HG03342 (cell line): ENCODE data around the gene MYL10.

ENCODE experiments used
- ATAC-seq: cut with Tn5 transposase; IDR thresholded peaks from one replicate; pipeline ENCODE4 v1.9.1; 2021; ENCODE audit warnings: mild to moderate bottlenecking, moderate library complexity; ENCODE audit not compliant: unreplicated experiment

Gene MYL10

DNA sequence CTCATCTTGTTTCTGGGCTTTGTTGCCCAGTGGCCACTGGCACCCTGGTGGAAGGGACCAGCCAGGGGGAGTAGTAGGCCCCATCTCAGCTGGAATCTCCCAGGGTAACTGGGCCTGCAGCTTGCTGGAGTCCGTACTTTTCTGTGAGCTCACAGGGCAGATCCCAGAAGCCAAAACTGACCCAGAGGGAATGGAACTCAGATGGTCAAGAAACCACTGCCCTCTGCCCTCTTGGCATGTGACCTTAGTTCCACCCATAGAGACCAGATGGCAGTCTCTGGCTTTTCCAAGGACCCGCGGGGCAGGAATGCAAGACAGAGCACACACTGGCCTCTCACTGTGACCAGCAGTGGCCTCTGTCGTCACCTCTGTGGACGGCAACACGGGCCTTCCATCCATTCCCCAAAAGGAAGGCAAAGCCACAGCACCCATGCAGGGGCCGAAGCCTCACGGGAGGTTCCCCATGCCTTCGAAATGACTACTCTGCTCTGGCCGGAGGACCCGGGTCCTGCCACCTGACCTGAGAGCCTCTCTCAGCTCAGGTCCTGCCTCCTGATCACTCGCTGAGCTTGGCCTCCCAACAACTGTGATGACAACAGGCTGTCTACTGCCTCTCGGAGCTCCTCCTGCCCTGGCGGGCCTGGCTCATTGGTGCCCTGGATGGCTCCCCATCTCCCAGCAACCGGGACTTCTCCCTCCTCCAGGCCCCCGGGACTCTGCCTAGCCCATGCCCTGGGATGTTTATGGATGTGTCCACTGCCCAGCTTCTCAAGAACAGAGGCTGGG, 29.9 kb downstream of the MYL10 start:
- no peak for ATAC-seq

DNA sequence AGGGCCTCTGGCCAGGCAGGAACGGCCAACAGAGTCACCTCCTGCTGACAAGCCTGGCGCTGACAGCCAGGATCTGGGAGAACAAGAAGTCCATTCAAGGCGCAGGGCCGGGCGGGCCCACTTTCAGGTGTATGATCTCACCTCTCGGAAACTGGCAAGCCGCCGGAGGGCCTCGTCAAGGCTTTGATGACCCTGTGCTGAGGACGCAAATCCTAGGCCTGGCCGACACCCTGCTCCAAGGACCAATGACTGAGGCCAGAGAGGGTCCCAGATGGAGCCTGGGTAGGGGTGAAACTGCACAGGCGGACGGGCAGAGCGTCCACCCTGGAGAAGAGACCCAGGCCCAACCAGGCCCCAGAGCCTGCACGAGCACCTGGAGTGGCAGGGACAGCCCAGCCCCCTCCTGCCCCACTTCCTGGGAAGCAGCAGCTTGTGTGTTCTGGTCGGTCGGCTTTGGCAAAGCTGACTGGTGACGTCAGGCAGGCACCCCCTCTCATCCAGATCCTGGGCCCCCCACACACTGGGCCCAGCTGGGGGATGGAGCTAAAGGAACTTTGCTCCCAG, 30.6 kb downstream of the MYL10 start:
- ATAC-seq, result no peak

DNA sequence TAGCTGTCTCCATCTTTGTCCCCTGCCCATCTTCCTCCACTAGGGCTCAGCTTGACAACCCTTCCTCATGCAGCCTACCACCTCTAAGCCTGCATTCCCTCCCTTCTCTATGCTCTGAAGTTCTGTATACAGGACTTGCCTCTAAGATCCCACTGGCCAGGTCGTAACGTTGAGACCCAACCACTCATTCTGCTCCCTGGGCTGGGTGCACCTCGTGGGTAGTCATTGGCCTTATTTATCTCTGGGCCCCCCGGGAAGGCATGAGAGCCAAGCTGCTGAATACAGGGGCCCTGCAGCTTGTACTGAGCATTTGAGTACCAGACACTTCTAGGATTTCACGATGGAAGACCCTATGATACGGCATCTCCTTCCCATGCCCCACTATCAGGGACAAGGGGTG, 31.2 kb downstream of the MYL10 start:
- ATAC-seq, result no peak

DNA sequence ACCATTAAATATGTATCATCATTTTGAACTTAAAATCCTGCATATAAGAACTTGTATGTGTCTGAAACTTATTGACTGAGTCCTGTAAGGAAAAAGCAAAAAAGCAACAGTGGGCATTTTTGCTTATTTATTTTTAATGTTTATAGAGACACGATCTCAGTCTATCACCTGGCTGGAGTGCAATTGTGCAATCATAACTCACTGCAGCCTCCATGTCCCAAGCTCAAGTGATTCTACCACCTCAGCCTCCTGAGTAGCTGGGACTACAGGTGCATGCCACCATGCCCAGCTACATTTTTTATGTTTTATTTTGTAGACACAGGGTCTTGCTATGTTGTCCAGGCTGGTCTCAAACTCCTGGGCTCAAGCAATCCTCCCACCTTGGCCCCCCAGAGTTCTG, 32.2 kb downstream of the MYL10 start:
- ATAC-seq, result no peak

DNA sequence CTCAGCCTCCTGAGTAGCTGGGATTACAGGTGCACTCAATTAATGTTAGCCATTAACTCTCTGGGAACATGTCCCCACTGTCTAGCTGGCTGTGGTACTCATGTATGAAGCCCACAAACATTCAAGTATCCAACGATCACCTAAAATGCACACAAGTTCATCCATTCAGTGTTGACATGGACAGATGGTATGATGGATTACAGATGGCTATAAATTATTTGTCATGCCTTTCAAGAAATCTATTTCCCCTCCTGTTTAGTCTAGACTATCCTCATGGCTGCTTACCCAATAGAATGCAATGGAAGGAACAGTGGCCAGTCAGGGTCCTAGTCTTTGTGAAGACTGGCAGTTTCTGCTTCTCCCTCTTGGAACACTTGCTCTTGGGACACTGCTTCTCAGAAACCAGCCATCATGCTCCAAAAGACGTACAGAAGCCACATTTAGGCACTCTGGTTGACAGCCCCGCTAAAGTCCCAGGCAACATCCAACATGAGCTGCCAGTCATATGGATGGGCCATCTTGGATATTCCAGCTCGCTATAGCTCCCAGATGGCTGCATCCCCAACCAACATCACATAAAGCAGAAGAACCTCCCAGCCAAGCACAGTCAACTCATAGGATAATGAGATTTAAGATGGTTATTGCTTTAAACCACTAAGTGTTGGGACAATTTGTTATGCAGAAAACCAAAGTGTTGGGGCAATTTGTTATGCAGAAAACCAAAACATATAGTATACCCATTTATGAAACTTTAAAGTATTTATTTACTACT, 33.1 kb downstream of the MYL10 start:
- ATAC-seq, result no peak

DNA sequence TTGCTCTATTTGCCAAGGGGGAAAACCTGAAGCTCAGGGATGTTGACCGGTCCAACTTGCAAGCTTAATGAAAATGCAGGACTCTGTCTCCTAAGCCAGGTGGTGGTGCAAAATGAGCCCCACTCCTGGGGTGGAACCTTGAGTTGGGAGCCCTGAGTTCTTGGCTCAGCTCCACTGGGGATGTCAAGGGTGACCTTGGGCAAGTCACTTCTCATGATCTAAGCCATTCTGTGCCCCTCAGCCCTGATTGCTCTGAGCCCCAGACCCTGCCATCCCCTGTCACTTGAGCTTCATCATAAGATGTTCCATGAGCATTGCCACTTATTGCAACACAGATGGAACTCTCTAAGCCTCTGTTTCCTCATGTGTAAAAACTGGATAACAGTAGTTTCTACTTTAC, 33.9 kb downstream of the MYL10 start:
- no peak for ATAC-seq

DNA sequence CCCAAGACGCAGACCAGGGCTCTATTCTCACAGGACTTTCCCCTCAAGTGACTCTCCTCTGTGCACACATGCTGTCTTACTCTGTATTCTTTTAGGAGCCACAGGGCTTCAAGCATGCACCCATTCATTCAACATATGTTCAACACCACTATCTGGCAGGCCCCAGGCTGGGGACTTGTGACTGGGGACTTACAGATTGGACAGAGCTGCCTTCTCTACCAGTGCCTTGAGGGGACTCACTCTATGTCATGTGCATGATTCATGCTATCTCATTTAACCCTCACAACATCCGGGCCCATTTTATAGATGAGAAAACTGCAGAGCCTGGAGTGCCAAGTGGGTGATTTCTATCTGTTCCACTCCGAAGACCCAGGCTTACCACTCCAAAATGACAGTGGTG, 34.3 kb downstream of the MYL10 start:
- ATAC-seq, result no peak

DNA sequence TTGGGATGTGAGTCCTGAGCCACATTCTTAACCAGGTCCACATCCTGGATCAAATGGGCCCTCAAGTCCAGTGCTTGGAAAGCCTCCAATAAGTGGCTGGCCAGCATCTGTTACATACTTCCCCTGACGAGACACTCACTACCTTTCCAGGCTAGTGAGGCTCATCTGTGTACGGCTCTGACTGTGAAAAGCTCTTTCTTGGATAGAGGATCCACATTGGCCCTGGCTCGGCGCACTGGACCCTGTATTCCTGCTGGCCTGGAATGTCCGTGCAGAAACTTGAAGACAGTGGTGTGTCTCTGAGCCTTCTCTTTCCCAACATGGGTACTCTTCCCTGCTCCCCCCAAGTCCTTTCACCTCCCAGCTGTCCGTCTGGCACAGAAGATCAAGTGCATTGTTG, 35.5 kb downstream of the MYL10 start:
- ATAC-seq, result no peak

DNA sequence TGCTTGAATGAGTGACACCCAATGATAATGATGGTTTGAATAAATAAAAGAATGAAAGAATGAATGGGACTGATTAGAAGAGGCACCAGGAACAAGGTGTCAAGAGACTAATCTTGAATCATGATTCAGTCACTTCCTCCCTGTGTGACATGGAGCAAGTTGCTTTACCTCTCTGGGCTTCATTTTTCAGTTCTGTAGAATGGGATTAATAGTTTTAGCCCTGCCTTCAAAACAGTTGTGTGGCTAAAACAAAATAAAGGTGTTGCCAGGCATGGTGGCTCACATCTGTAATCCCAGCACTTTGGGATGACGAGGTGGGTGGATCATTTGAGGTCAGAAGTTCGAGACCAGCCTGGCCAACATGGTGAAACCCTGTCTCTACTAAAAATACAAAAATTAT, 37.6 kb downstream of the MYL10 start:
- no peak for ATAC-seq

DNA sequence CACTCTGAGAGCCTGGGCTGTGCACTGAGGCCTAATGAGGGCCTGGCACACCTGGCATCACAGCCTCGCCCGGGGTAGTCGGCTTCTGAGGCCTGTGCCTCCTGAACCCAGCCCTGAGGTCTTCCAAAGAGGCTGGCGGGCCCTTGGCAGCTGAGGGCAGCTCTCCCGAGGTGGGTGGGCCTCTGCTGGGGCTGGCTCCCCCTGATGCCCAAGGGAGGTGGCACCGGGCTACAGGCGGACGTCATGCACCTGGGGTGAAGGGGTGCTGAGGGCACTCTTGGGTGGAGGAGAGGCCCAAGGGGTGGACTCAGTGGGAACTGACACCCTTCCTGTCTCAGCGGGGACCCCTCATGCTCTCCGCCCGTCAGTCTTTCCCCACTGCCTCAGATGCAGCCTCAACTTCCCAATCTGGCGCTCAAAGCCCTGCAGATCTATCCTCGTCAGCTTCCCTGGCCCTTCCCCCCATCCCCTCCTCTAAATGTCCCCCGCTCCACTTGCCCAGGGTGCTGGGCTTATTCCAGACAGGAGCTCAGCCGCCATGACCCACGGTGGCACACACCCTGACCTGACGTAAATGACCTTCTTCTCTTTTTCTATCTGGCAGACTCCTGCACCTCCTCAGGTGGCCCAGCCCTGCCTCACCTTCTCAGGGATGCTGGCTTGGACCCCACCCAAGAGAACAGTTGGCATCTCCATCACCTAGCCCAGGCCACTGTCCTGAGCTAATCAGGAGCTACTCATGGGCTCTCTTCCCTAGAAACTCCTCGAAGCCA, 38.2 kb downstream of the MYL10 start:
- no peak for ATAC-seq

DNA sequence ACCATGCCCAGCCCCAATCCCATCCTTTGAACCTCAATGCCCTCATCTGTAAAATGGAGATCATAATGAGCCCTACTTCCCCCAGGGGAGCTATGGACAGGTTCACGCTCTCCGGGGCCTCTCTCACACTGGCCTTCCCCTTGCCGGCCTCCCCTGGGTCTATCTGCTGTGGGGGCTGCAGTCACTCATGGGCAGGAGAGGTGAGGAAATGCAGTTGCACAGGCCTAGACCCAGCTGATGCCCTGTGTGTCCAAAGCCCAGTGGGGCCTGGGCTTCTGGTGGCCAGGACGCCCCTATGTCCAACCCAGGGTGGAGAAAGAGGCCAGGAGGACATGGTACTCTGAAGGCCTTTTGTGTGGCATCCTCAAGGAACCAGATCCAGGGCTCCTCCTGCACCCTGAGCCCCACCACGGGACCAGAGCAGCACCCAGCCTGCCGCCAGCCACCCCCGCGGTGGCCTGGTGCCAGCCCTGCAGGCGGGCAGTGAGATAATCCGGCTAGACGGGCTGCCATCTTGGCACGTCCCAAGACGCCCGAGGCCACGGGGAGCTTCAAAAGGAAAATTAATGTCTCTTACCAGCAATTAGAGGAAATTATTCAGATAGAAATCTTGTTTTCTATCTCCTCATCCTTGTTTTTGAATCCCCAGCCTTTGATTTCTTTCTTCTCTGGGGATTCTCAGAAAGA, 39.0 kb downstream of the MYL10 start:
- no peak for ATAC-seq

DNA sequence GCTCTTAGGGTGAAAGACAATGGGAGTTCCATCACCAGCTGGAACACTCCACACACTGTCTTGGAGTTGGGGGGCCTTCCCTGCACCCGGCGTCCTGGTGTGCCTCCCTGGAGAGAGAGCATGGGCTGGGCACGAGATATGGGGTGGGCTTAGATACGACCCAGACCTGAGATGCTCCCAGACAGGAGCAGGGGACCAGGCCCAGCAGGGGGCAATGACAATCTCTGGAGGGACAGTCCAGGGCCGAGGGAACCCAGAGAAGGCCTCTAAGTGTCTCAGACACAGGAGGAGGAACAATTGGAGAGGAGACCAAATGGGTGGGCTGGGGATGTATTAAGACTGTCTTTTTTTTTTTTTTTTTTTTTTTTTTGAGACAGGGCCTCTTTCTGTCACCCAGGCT, 40.0 kb downstream of the MYL10 start:
- no peak for ATAC-seq

DNA sequence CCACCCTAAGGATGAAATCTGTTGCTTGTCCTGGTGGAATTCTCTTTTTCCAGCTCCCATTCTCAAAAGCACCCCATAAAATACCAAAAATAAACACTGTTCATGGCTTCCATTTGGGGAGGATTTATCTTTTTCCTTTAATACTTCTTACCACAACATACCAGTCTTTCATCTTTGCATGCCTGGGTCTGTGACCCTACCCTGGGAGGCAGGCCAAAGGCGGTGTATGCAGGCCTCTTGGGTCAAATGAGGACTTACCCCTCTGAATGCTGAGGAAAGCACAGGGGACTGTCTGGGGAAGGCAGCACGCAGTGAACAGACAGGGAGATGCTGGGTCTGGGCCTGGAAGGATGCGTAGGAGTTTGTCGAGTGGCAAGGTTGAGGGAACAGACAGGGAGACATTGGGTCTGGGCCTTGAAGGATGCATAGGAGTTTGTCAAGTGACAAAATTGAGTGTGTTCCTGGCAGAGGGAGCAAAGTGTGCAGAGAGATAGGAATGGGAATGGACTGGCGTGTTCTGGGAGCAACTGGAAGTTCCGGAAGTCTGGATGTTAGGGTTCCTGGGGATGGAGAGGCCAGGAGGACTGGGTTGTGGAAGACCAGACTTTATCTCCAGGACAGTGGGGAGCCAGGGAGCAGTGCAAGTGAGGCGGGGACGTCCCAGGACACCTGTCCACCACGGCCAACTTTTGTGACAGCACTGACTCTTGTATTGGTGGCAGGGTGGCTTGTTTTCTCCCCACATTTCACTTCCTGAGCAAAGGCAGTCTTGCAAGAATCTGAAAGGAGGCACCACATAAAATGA, 40.8 kb downstream of the MYL10 start:
- ATAC-seq, result no peak

DNA sequence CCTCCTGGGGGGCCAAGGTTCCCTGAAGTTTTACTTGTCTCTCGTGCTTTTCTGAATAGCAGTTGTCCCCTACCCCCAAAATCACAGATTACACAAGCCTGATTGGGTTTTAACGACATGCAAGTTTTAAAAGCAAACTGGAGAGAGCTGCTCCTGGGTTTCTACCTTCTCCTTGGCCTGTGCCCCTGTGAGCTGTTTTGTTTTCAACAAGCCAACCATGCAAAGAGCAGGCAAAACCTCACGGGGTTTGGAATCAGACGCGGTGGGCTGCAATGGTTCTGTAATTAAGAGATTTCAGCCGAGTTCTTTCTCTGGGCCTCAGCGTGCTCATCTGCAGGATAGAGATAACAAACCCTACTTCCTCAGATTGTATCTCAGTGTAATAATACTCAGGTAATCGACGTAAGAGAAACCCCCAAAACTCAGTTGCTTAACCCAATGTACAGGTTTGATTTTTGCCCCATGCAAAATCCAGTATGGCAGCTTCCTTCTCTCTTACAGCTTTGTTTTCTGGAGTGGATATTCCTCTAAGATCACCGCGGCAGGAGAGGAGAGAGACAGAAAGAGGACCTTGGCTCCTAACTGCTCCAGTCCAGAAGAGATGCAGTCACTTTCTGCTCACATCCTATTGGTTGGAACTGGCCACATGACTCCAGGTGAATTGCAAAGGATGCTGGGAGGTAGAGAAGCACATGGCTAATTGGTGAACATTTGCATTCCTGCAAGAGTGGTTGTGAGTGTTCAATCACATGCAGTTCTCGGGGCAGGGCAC, 42.0 kb downstream of the MYL10 start:
- ATAC-seq, result no peak

DNA sequence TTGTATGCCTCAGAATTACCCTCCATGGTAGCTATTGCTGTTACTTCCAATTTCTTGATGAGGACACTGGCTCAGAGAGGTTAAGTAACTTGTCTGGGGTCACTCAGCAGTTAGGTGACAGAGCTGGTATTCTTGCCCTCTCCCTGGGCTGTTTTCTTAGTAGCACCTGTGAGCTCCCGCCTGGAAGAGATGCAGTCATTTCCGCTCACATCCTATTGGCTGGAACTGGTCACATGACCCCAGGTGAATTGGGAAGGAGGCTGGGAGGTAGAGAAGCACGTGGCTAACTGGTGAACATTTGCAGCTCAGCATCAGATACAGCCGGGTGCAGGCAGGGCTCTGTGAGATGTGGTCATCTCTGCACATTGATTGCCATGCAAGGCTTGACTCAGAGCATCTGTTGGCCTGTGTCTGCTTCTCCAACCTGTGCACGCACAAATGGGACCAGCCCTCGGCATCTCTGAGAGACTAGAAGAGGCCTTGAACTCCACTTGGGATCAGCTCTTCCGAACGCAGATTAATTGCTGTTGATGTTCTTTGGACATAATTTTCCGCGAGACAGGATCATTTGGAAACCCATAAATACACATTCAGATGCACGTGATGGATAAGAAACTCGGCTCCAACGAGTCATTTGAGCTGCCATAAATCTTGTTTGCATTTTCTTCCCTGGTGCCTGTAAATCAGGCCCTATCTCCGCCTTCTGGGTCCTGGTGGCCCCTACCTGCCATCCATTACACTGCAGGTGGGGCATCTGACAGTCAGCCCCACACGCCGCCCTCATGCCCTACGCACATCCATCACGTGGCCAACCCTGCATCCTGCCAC, 42.8 kb downstream of the MYL10 start:
- no peak for ATAC-seq

DNA sequence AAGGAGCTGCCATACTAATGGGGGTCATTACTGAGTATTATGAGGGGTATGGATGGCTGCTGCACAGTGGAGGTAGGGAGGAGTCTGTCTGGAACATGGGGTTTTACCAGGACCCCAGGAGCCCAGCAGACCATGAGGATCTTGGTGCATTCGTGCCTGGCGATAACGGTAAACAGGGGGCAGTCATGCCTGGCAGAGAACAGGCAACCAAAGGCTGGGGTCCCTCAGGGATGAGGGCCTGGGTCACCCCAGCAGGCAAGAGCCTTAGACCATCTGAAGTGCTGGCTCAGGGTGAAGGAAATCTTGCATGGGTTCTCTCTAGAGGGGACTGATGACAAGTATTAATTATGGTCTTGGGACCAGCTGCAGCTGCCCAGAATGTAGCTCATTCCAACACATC, 46.1 kb downstream of the MYL10 start:
- no peak for ATAC-seq

DNA sequence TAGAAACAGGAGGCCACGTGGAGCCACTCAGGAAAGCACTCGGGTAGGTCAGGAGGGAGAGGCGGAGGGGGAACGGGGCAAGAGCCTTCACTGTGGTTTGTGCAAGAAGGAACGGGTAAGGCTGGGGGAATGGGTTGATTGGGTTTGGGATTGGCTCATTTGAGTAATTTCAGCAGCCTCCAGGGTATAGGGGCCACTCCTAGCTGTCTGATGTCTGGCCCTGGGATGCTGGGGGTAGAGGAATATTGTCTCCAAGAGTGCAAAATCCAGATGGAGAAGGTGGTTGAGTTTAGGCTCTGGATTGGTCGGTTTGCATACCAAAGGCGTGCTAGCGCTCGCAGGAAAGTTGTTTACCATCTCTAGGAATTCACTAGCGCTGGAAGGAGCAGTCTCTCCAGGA, 47.2 kb downstream of the MYL10 start:
- ATAC-seq, result no peak

DNA sequence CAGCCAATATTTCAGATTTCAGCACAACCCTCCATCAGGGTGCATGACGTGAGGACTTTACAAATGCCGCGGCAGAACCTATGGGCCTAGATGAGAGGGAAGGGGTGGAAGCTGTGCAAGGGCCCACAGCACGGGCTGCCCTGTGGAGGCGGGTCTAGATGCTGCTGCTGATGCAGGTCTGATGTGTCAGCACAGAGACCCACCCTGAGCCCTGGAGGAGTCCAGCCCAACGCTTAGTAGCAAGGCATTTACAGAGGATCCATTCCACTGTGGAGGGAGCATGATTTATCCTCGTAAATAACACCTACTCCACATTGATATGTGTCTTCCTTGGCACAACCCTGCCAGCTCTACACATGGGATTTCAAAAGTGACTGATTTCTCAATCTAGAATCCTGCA, 48.5 kb downstream of the MYL10 start:
- ATAC-seq, result no peak
